ENCODE results near the gene U2AF1L4.

Gene U2AF1L4

DNA sequence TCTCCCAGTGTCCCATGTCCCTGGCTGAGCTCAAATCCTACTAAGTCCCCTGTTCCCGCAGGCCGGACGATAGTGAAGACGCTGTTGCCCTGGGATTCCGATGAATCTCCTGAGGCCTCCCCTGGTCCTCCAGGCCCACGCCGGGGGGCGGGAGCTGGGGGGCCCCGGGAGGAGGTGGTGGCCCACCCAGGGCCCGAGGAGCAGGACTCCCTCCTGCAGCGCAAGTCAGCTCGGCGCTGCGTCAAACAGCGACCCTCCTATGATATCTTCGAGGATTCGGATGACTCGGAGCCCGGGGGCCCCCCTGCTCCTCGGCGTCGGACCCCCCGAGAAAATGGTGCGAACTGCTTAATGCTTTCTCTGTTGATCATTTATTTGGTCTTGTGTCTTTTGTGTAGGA lies 21.5 kb downstream of the U2AF1L4 start:
- no peak for DNase-seq

DNA sequence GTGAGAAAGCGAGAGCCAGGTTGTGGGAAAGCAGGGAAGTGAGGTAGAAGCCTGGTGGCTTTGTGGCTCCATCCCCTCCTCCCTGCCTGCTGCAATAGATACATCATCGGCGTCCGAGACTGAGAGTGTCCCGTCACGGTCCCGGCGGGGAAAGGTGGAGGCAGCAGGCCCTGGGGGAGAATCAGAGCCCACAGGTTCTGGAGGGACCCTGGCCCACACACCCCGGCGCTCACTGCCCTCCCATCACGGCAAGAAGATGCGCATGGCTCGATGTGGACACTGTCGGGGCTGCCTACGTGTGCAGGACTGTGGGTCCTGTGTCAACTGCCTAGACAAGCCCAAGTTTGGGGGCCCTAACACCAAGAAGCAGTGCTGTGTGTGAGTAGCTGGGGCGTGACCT lies 22.3 kb downstream of the U2AF1L4 start:
- no peak for DNase-seq

GRCh38 chr19:35722461-35722860 lies 22.8 kb downstream of the U2AF1L4 start:
- DNase-seq, result no peak

GRCh38 chr19:35721374-35721773 lies 23.8 kb downstream of the U2AF1L4 start:
- no peak for DNase-seq

DNA sequence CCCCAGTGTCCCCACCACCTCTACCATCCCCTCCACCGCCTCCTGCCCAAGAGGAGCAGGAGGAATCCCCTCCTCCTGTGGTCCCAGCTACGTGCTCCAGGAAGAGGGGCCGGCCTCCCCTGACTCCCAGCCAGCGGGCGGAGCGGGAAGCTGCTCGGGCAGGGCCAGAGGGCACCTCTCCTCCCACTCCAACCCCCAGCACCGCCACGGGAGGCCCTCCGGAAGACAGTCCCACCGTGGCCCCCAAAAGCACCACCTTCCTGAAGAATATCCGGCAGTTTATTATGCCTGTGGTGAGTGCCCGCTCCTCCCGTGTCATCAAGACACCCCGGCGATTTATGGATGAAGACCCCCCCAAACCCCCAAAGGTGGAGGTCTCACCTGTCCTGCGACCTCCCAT lies 24.6 kb downstream of the U2AF1L4 start:
- DNase-seq, result no peak

GRCh38 chr19:35720163-35720524 lies 25.1 kb downstream of the U2AF1L4 start:
- no peak for DNase-seq

DNA sequence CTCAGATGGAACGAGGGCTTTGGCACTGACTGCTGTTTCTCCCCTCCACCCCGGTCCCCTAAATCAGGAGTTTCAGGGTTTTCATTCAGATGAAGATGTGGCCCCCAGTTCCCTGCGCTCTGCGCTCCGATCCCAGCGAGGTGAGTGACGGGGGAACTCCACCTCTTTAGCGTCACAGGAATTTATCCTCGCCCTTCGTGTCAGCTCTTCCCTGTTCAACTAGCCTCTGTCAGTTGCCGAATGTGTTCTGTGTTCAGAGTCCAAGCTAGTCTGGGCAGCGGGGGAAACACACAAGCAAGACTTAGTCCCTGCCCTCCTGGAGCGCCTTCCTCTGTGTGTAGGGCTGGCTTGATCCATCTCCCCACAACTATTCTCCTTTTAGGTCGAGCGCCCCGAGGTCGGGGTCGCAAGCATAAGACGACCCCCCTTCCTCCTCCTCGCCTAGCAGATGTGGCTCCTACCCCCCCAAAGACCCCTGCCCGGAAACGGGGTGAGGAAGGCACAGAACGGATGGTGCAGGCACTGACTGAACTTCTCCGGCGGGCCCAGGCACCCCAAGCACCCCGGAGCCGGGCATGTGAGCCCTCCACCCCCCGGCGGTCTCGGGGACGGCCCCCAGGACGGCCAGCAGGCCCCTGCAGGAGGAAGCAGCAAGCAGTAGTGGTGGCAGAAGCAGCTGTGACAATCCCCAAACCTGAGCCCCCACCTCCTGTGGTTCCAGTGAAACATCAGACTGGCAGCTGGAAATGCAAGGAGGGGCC lies 25.6 kb downstream of the U2AF1L4 start:
- DNase-seq, result no peak

GRCh38 chr19:35718345-35719041 lies 26.7 kb downstream of the U2AF1L4 start:
- peak in 1 of 2 donors; percentile 67 for DNase-seq

- DNase-seq, result peak in 1 of 2 donors; percentile 93
Observed at GRCh38 chr19:35717665-35718344, 27.4 kb downstream of the U2AF1L4 start, which contains the start of gene KMT2B. KMT2B (plus strand) TSS chr19:35718003; CDS start chr19:35718019, 16 bp downstream.

DNA sequence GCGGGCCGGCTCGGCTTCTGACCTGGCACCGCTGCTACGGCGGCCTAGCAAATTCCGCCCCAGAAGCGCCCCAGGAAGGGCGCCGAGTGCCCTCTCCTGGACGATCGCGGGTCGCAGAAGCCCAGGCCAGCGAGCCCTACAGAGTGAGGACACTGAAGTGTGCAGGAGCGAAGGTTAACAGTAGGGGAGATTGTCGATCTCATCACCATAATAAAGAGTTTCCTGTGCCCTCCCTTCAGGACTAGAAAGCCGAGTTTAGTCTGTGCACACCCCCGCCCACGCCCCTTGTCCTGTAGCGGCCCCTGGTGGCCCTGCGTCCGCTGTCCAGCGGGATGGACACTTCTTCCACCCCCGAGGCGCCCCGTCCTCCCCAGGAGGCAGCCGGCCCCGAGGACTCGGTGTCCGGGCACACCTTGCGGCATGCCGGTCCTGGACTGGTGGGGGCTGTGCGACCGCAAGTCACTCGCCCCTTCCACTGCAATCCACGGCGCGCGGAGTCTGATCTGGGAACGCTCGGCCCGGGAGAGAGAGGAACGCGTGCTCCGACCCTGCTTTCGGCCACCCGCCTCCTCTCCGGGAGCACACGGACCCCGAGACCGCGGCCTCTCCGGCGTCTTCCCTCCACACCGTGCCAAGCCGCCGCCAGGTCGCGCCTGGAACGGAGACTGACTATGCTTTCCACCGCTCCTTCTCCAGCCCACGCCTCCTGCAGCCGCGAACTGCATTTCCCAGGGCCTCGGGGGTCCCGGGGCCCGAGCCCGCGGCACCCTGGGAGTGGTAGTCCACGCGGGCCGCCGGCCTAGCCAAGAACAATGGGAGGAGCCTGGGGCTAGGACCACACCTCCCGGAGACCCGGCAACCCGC lies 28.2 kb downstream of the U2AF1L4 start:
- DNase-seq, result peak; percentile 78 to 92

DNA sequence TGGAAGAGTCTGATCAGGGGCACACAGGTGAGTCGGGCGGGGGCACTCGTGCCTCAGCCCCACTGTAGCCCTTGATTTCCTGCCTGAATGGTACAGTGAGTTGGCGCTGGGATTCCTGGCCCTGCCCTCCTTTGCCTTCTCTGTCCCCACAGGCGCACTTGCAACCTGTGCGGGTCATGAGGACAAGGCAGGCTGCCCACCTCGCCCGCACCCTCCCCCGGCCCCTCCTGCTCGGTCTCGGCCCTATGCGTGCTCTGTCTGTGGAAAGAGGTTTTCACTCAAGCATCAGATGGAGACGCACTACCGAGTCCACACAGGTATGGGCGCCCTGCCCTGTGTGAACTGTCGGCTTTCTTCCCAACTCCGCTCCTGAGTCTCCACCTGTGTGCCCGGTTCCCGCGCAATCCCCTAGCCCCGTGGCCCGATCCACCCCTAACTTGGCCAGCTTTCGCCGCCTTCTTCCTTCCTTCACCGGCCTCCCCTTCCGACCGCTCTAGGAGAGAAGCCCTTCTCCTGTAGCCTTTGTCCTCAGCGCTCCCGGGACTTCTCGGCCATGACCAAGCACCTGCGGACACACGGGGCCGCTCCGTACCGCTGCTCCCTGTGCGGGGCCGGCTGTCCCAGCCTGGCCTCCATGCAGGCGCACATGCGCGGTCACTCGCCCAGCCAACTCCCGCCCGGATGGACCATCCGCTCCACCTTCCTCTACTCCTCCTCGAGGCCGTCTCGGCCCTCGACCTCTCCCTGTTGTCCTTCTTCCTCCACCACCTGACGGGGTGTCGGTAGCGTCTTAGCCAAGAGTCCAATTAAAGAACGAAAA lies 29.0 kb downstream of the U2AF1L4 start:
- DNase-seq, result no peak

- DNase-seq, result no peak
Observed at GRCh38 chr19:35715355-35715809, 29.8 kb downstream of the U2AF1L4 start.

DNA sequence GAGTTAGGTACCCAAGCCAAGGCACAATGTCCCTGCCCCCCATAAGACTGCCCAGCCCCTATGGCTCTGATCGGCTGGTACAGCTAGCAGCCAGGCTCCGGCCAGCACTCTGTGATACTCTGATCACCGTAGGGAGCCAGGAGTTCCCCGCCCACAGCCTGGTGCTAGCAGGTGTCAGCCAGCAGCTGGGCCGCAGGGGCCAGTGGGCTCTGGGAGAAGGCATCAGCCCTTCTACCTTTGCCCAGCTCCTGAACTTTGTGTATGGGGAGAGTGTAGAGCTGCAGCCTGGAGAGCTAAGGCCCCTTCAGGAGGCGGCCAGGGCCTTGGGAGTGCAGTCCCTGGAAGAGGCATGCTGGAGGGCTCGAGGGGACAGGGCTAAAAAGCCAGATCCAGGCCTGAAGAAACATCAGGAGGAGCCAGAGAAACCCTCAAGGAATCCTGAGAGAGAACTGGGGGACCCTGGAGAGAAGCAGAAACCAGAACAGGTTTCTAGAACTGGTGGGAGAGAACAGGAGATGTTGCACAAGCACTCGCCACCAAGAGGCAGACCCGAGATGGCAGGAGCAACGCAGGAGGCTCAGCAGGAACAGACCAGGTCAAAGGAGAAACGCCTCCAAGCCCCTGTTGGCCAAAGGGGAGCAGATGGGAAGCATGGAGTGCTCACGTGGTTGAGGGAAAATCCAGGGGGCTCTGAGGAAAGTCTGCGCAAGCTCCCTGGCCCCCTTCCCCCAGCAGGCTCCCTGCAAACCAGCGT lies 30.4 kb downstream of the U2AF1L4 start:
- DNase-seq, result no peak

- no peak for DNase-seq
Observed at GRCh38 chr19:35713904-35714495, 31.2 kb downstream of the U2AF1L4 start.

- no peak for DNase-seq
Observed at GRCh38 chr19:35713506-35713850, 31.7 kb downstream of the U2AF1L4 start.

DNA sequence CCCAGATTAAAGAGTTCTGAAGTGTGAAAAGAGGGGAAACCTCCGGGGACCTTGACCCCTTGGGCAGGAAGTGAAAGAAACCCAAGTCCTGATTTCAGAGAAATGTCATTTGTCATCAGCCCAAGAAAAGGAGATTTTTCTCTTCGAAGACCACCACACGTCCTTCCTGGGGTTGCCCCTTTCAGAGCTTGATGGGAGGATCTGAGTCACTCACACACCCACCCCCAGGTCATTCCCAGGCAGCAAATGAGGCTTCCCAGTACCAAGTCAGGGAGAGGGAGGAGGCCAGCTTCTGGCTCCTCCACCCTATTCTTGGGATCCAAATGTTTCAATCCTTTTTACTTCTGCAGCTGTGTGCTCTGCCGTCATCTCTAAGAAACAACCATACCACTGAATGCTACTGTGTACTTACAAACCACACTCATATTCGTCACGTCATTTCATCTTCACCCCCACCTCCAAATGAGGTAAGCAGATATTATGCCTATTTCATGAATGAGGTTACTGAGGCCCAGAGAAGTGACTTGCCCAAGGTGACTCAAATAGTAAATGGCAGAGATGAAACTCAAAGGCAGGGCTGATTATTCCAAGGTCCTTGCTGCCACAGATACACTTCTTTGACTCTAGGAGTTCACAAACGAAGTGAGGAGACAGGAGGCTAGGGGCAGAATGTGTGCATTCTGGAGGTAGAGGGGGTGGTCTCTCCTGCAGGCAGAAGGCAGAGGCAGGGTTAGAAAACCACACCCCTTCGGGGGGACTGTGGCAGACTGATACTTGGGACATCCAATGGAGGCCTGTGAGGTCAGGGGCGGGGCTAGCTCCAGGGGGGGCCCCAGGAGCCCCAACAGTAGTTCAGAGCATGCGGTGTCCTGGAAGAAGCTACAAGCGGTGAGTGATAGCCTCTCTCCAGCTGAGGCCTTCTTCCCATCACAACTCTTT lies 32.4 kb downstream of the U2AF1L4 start:
- peak; percentile 66 to 73 for DNase-seq

GRCh38 chr19:35710784-35711723 lies 34.2 kb downstream of the U2AF1L4 start:
- peak; percentile 55 to 58 for DNase-seq

- DNase-seq, result no peak
Observed at GRCh38 chr19:35708391-35708790, 36.8 kb downstream of the U2AF1L4 start.
